ENCODE data around the gene HHIPL1. TPM values are rescaled to one million over a fixed set of nuclear protein-coding genes. Genes with fewer than 3 reads are reported as not detected.

Gene HHIPL1
- total RNA-seq, 2 experiments from 2014 or later = 0.08 to 0.10 TPM

- no peak for DNase-seq
- no peak overlapping the region for H3K27ac Mint-ChIP-seq
- H3K4me1 Mint-ChIP-seq = peaks cover 2% of the 10 kb centered on the region
- no peaks in the 10 kb centered on the region for H3K9me3 Mint-ChIP-seq
- ChIA-PET CTCF (interaction anchor here (0.6 to 1.4 kb wide), 2 partner anchors 13 to 160 kb away, joined by 3 to 5 read pairs; no protein-coding TSS in a partner anchor), POLR2A (no interaction called here)
- no peak overlapping the region for H3K4me3 Mint-ChIP-seq
- peaks cover 6% of the 10 kb centered on the region for H3K27me3 Mint-ChIP-seq
- no peaks in the 10 kb centered on the region for H3K36me3 Mint-ChIP-seq (ENCODE audit: low read depth)
Measured at GRCh38 chr14:99727096-99727870, 82.4 kb downstream of the HHIPL1 start.

GRCh38 chr14:99728231-99728920, 83.4 kb downstream of the HHIPL1 start:
- Mint-ChIP-seq H3K4me1 (peaks cover 2% of the 10 kb centered on the region), H3K27me3 (peaks cover 6% of the 10 kb centered on the region), H3K36me3 (ENCODE audit: low read depth) (no peaks in the 10 kb centered on the region), H3K9me3 (no peaks in the 10 kb centered on the region), H3K4me3 (no peak overlapping the region), H3K27ac (no peak overlapping the region)
- DNase-seq = no peak
- ChIA-PET POLR2A (no interaction called here), CTCF (interaction anchor here (1.4 kb wide), 1 partner anchor 159 kb away, joined by 3 read pairs; no protein-coding TSS in a partner anchor)

GRCh38 chr14:99728981-99729451, 84.1 kb downstream of the HHIPL1 start:
- DNase-seq = no peak
- Mint-ChIP-seq H3K36me3 (ENCODE audit: low read depth) (no peaks in the 10 kb centered on the region), H3K9me3 (no peaks in the 10 kb centered on the region), H3K4me3 (no peak overlapping the region), H3K27ac (no peak overlapping the region), H3K27me3 (peaks cover 6% of the 10 kb centered on the region), H3K4me1 (peaks cover 2% of the 10 kb centered on the region)
- ChIA-PET CTCF (interaction anchor here (1.2 to 1.9 kb wide), 5 partner anchors 8 to 160 kb away, joined by 3 to 9 read pairs (median 3); no protein-coding TSS in a partner anchor), POLR2A (no interaction called here)

Other genes starting within 250 kb of the HHIPL1 start
- 10 to 100 TPM; 63.8 to 66.3 TPM for gene SETD3, start 164.3 kb upstream of the HHIPL1 start, total RNA-seq
- 10 to 100 TPM; 79.2 to 83.7 TPM for gene CCNK, start 163.7 kb upstream of the HHIPL1 start, total RNA-seq
- 10 to 100 TPM; 10.2 to 11.7 TPM for gene CCDC85C, start 40.9 kb upstream of the HHIPL1 start, total RNA-seq
- gene CYP46A1, start 39.2 kb downstream of the HHIPL1 start, total RNA-seq = under 1 TPM; 0.13 to 0.23 TPM
- gene EML1, start 148.3 kb downstream of the HHIPL1 start, total RNA-seq = not detected